Muscle of leg (tissue), 16 donors: ENCODE results near the gene TMEM79. TPM values are rescaled to one million over a fixed set of nuclear protein-coding genes. Genes with fewer than 3 reads are reported as not detected.
A peak's percentile ranks its signal among the peaks of the same experiment; 100 is the strongest.

ENCODE experiments used
- DNase-seq: peaks from one replicate; pipeline ENCODE4 v3.0.0; 2013
- H3K27ac ChIP-seq: one replicate; pipeline ENCODE4 v1.5.1; 2013; ENCODE audit warnings: mild to moderate bottlenecking, low read length, control low read depth
- H3K27me3 ChIP-seq: one replicate; pipeline ENCODE4 v1.6.1; 2013; ENCODE audit warnings: low read length; ENCODE audit not compliant: control insufficient read depth, insufficient read depth
- H3K36me3 ChIP-seq: one replicate; pipeline ENCODE4 v1.6.1; 2013; ENCODE audit warnings: low read length; ENCODE audit not compliant: control insufficient read depth, insufficient read depth
- H3K4me1 ChIP-seq: one replicate; pipeline ENCODE4 v1.6.1; 2013; ENCODE audit warnings: low read length; ENCODE audit not compliant: control insufficient read depth, insufficient read depth
- H3K4me3 ChIP-seq: one replicate; pipeline ENCODE4 v1.5.1; 2013; ENCODE audit warnings: low read length, control low read depth
- H3K9me3 ChIP-seq: replicated peaks from 2 replicates; pipeline ENCODE4 v1.6.1; 2013; ENCODE audit warnings: low read depth, low read length; ENCODE audit not compliant: control insufficient read depth
- WGBS: methylation state at CpG from one replicate; pipeline ENCODE4 v1.1.5; 2013; ENCODE audit warnings: missing lambda C conversion rate; ENCODE audit not compliant: insufficient coverage; 5-methylcytosine and 5-hydroxymethylcytosine counted together
- long read RNA-seq, 11 donors: transcript quantifications; one replicate each; lab custom pipeline, GENCODE V29; 2026
- polyA plus RNA-seq, 8 donors: library from polyadenylated mRNA; unstranded; fragments of 120-200 nt; gene quantifications; one replicate each; pipeline versions ENCODE4 v1.2.1 to v1.2.3, GENCODE V29; 2013; ENCODE audit warnings: inconsistent platforms in 1 of 8, low replicate concordance in 1 of 8; ENCODE audit not compliant: insufficient read length in 8 of 8, insufficient read depth in 1 of 8
- total RNA-seq: library from RNA; stranded (reverse); fragments of 120-200 nt; gene quantifications from one replicate; pipeline ENCODE4 v1.2.4, GENCODE V29; 2013

Gene TMEM79
- total RNA-seq (2.1 TPM), polyA plus RNA-seq (1 to 10 TPM; 3.7 to 7.4 (median 4.8) TPM)
- long read RNA-seq, donor 1, partial matches to known transcripts: 0 of 2 reads
- long read RNA-seq, donor 1, other reads (novel, unspliced or antisense): 0 of 2 reads
- long read RNA-seq, donor 2, partial matches to known transcripts: 0 of 2 reads
- long read RNA-seq, donor 2, other reads (novel, unspliced or antisense): 0 of 2 reads
- long read RNA-seq, donor 3, partial matches to known transcripts: 0 of 1 reads
- long read RNA-seq, donor 3, other reads (novel, unspliced or antisense): 0 of 1 reads
- long read RNA-seq, donor 4: 0 reads
- long read RNA-seq, donor 5, partial matches to known transcripts: 14 of 15 reads
- long read RNA-seq, donor 5, other reads (novel, unspliced or antisense): 0 of 15 reads
- long read RNA-seq, donor 6, partial matches to known transcripts: 5 of 6 reads
- long read RNA-seq, donor 6, other reads (novel, unspliced or antisense): 0 of 6 reads
- long read RNA-seq, donor 7, partial matches to known transcripts: 0 of 3 reads
- long read RNA-seq, donor 7, other reads (novel, unspliced or antisense): 0 of 3 reads
- long read RNA-seq, donor 8, partial matches to known transcripts: 6 of 6 reads
- long read RNA-seq, donor 8, other reads (novel, unspliced or antisense): 0 of 6 reads
- long read RNA-seq, donor 9: 0 reads
- long read RNA-seq, donor 10, partial matches to known transcripts: 6 of 7 reads
- long read RNA-seq, donor 10, other reads (novel, unspliced or antisense): 0 of 7 reads
- long read RNA-seq, donor 11, partial matches to known transcripts: 5 of 6 reads
- long read RNA-seq, donor 11, other reads (novel, unspliced or antisense): 0 of 6 reads

- H3K27ac ChIP-seq: peak within 1 kb of the TSS; percentile 77
- DNase-seq: no peak
These were observed at the start of gene TMEM79 for GRCh38 chr1:156284112-156284511. Gene TMEM79, plus strand, starts transcription at chr1:156284325. Its CDS starts 902 bp downstream, at chr1:156285227.

GRCh38 chr1:156236164-156236563 lies 48.0 kb upstream of the TMEM79 start:
- Histone ChIP-seq H3K36me3 (peaks cover 69% of the 10 kb centered on the region), H3K4me1 (no peaks in the 10 kb centered on the region), H3K9me3 (no peaks in the 10 kb centered on the region), H3K4me3 (no peak overlapping the region), H3K27me3 (no peaks in the 10 kb centered on the region), H3K27ac (no peak overlapping the region)
- DNase-seq: no peak
- WGBS: 90% methylated on average over 12 of the region's 12 CpGs

More at GRCh38 chr1:156284112-156284511, at the start of gene TMEM79:
- Histone ChIP-seq H3K9me3 (no peaks in the 10 kb centered on the region), H3K36me3 (peaks cover 16% of the 10 kb centered on the region), H3K4me3 (peak within 1 kb of the TSS; percentile 77), H3K4me1 (peaks cover 21% of the 10 kb centered on the region), H3K27me3 (no peaks in the 10 kb centered on the region)
- 100% methylated on average over 2 of the region's 7 CpGs for WGBS

- Histone ChIP-seq H3K27me3 (no peaks in the 10 kb centered on the region), H3K4me1 (no peaks in the 10 kb centered on the region), H3K27ac (no peak overlapping the region), H3K4me3 (no peak overlapping the region), H3K9me3 (no peaks in the 10 kb centered on the region), H3K36me3 (peaks cover 72% of the 10 kb centered on the region)
- no peak for DNase-seq
- whole genome bisulfite sequencing: 91% methylated on average over 4 of the region's 5 CpGs
These were observed 45.9 kb upstream of the TMEM79 start for GRCh38 chr1:156238248-156238647.

DNA sequence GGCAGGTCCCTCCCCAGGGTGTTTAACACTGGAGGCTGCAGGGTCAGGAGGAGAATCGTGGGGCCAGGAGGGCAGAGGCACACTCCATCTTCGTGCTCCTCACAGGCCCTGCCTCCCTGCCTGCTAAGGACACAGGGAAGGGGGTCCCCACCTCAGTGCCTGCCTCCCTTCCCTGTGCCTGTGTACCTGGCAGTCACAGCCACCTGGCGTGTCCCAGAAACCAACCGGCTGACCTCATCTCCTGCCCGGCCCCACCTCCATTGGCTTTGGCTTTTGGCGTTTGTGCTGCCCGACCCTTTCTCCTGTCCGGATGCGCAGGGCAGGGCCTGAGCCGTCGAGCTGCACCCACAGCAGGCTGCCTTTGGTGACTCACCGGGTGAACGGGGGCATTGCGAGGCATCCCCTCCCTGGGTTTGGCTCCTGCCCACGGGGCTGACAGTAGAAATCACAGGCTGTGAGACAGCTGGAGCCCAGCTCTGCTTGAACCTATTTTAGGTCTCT lies 42.8 kb upstream of the TMEM79 start:
- H3K36me3 ChIP-seq: peaks cover 51% of the 10 kb centered on the region
- no peaks in the 10 kb centered on the region for H3K9me3 ChIP-seq
- peaks cover 23% of the 10 kb centered on the region for H3K27me3 ChIP-seq
- WGBS: 61% methylated on average over 15 of the region's 15 CpGs
- no peak for DNase-seq
- no peak overlapping the region for H3K27ac ChIP-seq
- H3K4me3 ChIP-seq: no peak overlapping the region
- peaks cover 12% of the 10 kb centered on the region for H3K4me1 ChIP-seq

- peaks cover 18% of the 10 kb centered on the region for H3K4me1 ChIP-seq
- DNase-seq: no peak
- peaks cover 29% of the 10 kb centered on the region for H3K27me3 ChIP-seq
- 77% methylated on average over 9 of the region's 14 CpGs for WGBS
- H3K4me3 ChIP-seq: no peak within 1 kb of the TSS
- H3K36me3 ChIP-seq: peaks cover 45% of the 10 kb centered on the region
- H3K27ac ChIP-seq: no peak within 1 kb of the TSS
- H3K9me3 ChIP-seq: no peaks in the 10 kb centered on the region
These were observed 42.2 kb upstream of the TMEM79 start, which contains the start of gene BGLAP for GRCh38 chr1:156241926-156242325. Gene BGLAP, plus strand, starts transcription at chr1:156242184. Its CDS starts 48 bp downstream, at chr1:156242232.

DNA sequence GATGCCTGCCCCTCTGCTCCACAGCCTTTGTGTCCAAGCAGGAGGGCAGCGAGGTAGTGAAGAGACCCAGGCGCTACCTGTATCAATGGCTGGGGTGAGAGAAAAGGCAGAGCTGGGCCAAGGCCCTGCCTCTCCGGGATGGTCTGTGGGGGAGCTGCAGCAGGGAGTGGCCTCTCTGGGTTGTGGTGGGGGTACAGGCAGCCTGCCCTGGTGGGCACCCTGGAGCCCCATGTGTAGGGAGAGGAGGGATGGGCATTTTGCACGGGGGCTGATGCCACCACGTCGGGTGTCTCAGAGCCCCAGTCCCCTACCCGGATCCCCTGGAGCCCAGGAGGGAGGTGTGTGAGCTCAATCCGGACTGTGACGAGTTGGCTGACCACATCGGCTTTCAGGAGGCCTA lies 41.4 kb upstream of the TMEM79 start:
- WGBS: 62% methylated on average over 8 of the region's 10 CpGs
- H3K36me3 ChIP-seq: peaks cover 42% of the 10 kb centered on the region

DNA sequence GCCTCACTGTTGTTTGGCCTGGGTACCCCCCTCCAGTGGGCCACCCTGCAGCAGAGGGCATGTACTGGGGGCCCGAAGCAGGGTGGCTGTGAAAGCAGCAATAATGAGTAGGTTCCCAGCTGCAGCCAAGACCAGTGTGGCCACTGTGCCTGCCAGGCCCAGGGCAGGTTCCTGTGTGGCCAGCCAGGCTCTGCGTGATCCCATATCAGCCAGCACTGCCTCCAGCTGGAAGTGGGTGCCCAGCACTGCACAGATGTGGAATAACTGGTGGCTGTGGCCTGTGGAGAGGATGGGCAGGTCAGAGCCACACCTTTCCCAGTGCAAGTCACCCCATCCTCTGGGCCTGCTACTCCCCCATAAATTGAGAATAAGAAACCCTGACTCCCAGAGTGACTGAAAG lies 40.0 kb upstream of the TMEM79 start:
- 61% methylated on average over 2 of the region's 2 CpGs for WGBS
- Histone ChIP-seq H3K4me1 (peaks cover 32% of the 10 kb centered on the region), H3K27ac (no peak overlapping the region), H3K9me3 (no peaks in the 10 kb centered on the region), H3K36me3 (peaks cover 35% of the 10 kb centered on the region), H3K27me3 (peaks cover 32% of the 10 kb centered on the region), H3K4me3 (no peak overlapping the region)
- DNase-seq: no peak

More for the DNA sequence above, 41.4 kb upstream of the TMEM79 start:
- H3K9me3 ChIP-seq: no peaks in the 10 kb centered on the region
- no peak overlapping the region for H3K4me3 ChIP-seq
- peaks cover 26% of the 10 kb centered on the region for H3K4me1 ChIP-seq
- no peak for DNase-seq
- no peak overlapping the region for H3K27ac ChIP-seq
- peaks cover 32% of the 10 kb centered on the region for H3K27me3 ChIP-seq

- peaks cover 32% of the 10 kb centered on the region for H3K27me3 ChIP-seq
- H3K4me1 ChIP-seq: peaks cover 32% of the 10 kb centered on the region
- peaks cover 35% of the 10 kb centered on the region for H3K36me3 ChIP-seq
- 81% methylated on average over 17 of the region's 17 CpGs for WGBS
- no peak for DNase-seq
- no peak overlapping the region for H3K27ac ChIP-seq
- H3K4me3 ChIP-seq: no peak overlapping the region
- no peaks in the 10 kb centered on the region for H3K9me3 ChIP-seq
These were observed 39.4 kb upstream of the TMEM79 start for GRCh38 chr1:156244712-156245111.

DNA sequence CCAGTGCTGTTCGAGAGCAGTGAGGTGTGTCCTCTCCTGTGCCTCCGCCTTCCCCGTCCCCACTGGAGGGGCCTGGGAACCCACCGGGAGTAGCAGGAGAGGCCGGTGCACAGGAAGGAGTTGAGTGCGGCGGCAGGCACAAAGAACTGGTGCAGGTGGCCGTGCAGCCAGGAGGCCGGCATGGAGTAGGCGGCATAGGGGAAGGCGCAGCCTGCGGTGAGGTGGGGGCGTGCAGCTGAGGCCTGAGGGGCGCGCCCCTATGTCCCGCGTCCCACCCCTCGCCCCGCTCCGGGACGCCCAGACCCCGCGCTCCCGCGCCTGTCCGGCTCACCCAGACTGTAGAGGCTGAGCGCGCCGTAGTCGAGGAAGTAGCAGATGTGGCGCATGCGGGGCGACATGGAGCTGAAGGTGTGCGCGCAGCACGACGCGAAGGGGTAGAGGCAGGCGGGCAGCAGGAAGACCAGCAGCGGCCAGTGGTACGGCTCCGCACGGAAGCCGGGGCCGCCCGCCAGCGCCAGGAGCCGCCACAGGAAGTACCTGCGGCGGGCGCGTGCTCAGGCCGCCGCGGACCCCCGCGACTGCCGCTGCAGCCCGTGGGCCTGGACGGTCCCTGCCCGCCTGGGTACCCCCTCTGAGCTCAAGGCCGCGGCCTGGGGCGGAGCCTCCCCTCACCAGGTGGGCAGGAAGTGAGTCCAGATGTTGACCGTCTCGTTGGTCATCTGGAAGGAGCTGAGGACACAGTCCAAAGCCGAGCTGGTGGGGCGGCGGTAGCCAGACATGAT lies 38.5 kb upstream of the TMEM79 start:
- H3K9me3 ChIP-seq: no peaks in the 10 kb centered on the region
- H3K4me3 ChIP-seq: peak overlapping the region; percentile 10

More for the DNA sequence above, 38.5 kb upstream of the TMEM79 start:
- Histone ChIP-seq H3K36me3 (peaks cover 39% of the 10 kb centered on the region), H3K27ac (no peak overlapping the region), H3K4me1 (peaks cover 32% of the 10 kb centered on the region), H3K27me3 (peaks cover 32% of the 10 kb centered on the region)
- DNase-seq: no peak
- 3% methylated on average over 64 of the region's 69 CpGs for WGBS
